Right lobe of liver (tissue), 4 donors: ENCODE data around the gene MRPS7.

Experiments
- CTCF ChIP-seq, 4 donors: fragments of 200-600 bp in 3 of 4; fragments of 450-650 bp in 1 of 4; IDR thresholded peaks; one replicate each; pipeline versions ENCODE4 v1.5.1 to v1.8.0; 2016 to 2022; ENCODE audit warnings: antibody characterized with exemption in 4 of 4, mild to moderate bottlenecking in 2 of 4
- POLR2A ChIP-seq: fragments of 450-650 bp; IDR thresholded peaks from one replicate; pipeline ENCODE4 v1.6.1; 2017; ENCODE audit warnings: antibody characterized with exemption, mild to moderate bottlenecking
- donor health status: DM: no; HTN: no; CAD: no.
- donor health status: DM: no; HTN: no; CAD: no.
- donor health status: DM: no; HTN: yes; CAD: no.

- no peak for TF ChIP-seq CTCF (IDR thresholded peaks at IDR 0.05)
- no peak for TF ChIP-seq POLR2A
Measured at GRCh38 chr17:75266316-75267152, 4.9 kb downstream of the MRPS7 start.
